BE2C (cell line): Measurements from ENCODE around the gene ANXA3.

Source experiments
- DNase-seq: peaks from one replicate; pipeline ENCODE4 v3.0.0-alpha.2; 2020
- H3K27me3 ChIP-seq: fragments of 250-450 bp; sonication (Bioruptor Pico); 2 replicates; pipeline ENCODE4 v1.5.1; 2020; ENCODE audit warnings: mild to moderate bottlenecking
- H3K36me3 ChIP-seq: fragments of 250-450 bp; sonication (Bioruptor Pico); 2 replicates; pipeline ENCODE4 v1.5.1; 2020; ENCODE audit warnings: mild to moderate bottlenecking
- H3K4me1 ChIP-seq: fragments of 250-450 bp; sonication (Bioruptor Pico); 2 replicates; pipeline ENCODE4 v1.5.1; 2020
- H3K4me3 ChIP-seq: 2 replicates; pipeline ENCODE4 v1.5.1; 2011; ENCODE audit warnings: low read depth, low read length
- H3K9me3 ChIP-seq: fragments of 250-450 bp; sonication (Bioruptor Pico); 2 replicates; pipeline ENCODE4 v1.5.1; 2020
- CTCF ChIP-seq: IDR thresholded peaks from 2 replicates; pipeline ENCODE4 v1.5.1; 2012; ENCODE audit warnings: mild to moderate bottlenecking, low read depth, low read length

The ANXA3 gene

GRCh38 chr4:78644744-78645330, 93.3 kb downstream of the ANXA3 start:
- Histone ChIP-seq H3K9me3 (no peaks in the 10 kb centered on the region), H3K36me3 (no peaks in the 10 kb centered on the region), H3K4me1 (peaks cover 8% of the 10 kb centered on the region), H3K4me3 (no peak overlapping the region), H3K27me3 (no peaks in the 10 kb centered on the region)
- peak; percentile 67 for DNase-seq
- peak; percentile 96 for TF ChIP-seq CTCF

- Histone ChIP-seq H3K36me3 (no peaks in the 10 kb centered on the region), H3K4me3 (no peak overlapping the region), H3K27me3 (no peaks in the 10 kb centered on the region), H3K4me1 (peaks cover 8% of the 10 kb centered on the region), H3K9me3 (no peaks in the 10 kb centered on the region)
- no peak for TF ChIP-seq CTCF
- no peak for DNase-seq
These were observed 94.5 kb downstream of the ANXA3 start for GRCh38 chr4:78645853-78646757.

GRCh38 chr4:78647272-78647671, 95.7 kb downstream of the ANXA3 start:
- no peak for DNase-seq
- H3K9me3 ChIP-seq, result no peaks in the 10 kb centered on the region
- H3K4me1 ChIP-seq, result peaks cover 8% of the 10 kb centered on the region
- no peak overlapping the region for H3K4me3 ChIP-seq
- no peak for TF ChIP-seq CTCF
- no peaks in the 10 kb centered on the region for H3K27me3 ChIP-seq
- no peaks in the 10 kb centered on the region for H3K36me3 ChIP-seq

GRCh38 chr4:78648640-78649363, 97.2 kb downstream of the ANXA3 start:
- Histone ChIP-seq H3K4me3 (no peak overlapping the region), H3K4me1 (peaks cover 12% of the 10 kb centered on the region), H3K9me3 (no peaks in the 10 kb centered on the region), H3K36me3 (no peaks in the 10 kb centered on the region), H3K27me3 (no peaks in the 10 kb centered on the region)
- no peak for TF ChIP-seq CTCF
- DNase-seq, result no peak

- no peak overlapping the region for H3K4me3 ChIP-seq
- H3K9me3 ChIP-seq, result no peaks in the 10 kb centered on the region
- H3K4me1 ChIP-seq, result peaks cover 8% of the 10 kb centered on the region; the same call in 1 of the 2 replicates
- no peaks in the 10 kb centered on the region for H3K27me3 ChIP-seq
- DNase-seq, result no peak
- no peak for TF ChIP-seq CTCF
- H3K36me3 ChIP-seq, result no peaks in the 10 kb centered on the region
These were observed 98.8 kb downstream of the ANXA3 start for GRCh38 chr4:78650106-78651024.
